Esophagus squamous epithelium (tissue), 4 donors: ENCODE results near the gene TLE3.

Experiments
- POLR2A ChIP-seq, 4 donors: fragments of 450-650 bp; IDR thresholded peaks; one replicate each; pipeline ENCODE4 v1.6.1; 2017; ENCODE audit warnings: antibody characterized with exemption in 4 of 4, mild to moderate bottlenecking in 4 of 4, moderate library complexity in 3 of 4
- TF ChIP-seq, protein P1 (sequence below), 6 experiments: fragments of 450-650 bp in 4 of 6; fragments of 200-600 bp in 2 of 6; sonication (generic) in 2 of 6; IDR thresholded peaks; one replicate each; pipeline ENCODE4 v1.5.1; 2016 to 2019; ENCODE audit warnings: antibody characterized with exemption in 6 of 6, mild to moderate bottlenecking in 4 of 6, moderate library complexity in 4 of 6

DNA sequence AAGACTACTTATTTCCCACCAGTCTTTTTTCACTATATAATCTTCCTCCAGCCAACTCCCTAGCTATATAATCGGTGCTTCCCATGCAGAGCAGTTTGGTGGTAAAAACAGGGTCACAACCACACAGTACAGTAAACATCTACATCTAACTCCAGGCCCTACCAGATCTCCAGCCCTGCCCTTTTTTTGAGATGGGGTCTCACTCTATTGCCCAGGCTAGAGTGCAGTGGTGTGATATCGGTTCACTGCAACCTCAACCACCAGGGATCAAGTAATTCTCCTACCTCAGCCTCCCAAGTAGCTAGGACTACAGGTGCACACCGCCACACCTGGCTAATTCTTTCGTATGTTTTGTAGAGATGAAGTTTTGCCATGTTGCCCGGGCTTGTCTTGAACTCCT is 49.1 kb upstream of the TLE3 start:
- no peak for TF ChIP-seq POLR2A (IDR thresholded peaks at IDR 0.05)
- TF ChIP-seq, protein P1, sequence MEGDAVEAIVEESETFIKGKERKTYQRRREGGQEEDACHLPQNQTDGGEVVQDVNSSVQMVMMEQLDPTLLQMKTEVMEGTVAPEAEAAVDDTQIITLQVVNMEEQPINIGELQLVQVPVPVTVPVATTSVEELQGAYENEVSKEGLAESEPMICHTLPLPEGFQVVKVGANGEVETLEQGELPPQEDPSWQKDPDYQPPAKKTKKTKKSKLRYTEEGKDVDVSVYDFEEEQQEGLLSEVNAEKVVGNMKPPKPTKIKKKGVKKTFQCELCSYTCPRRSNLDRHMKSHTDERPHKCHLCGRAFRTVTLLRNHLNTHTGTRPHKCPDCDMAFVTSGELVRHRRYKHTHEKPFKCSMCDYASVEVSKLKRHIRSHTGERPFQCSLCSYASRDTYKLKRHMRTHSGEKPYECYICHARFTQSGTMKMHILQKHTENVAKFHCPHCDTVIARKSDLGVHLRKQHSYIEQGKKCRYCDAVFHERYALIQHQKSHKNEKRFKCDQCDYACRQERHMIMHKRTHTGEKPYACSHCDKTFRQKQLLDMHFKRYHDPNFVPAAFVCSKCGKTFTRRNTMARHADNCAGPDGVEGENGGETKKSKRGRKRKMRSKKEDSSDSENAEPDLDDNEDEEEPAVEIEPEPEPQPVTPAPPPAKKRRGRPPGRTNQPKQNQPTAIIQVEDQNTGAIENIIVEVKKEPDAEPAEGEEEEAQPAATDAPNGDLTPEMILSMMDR (IDR thresholded peaks at IDR 0.05): no peak
